Measurements from ENCODE around the gene RNF208. TPM values are rescaled to one million over a fixed set of nuclear protein-coding genes. Genes with fewer than 3 reads are reported as not detected.

Gene RNF208
- total and polyA plus RNA-seq, 2 donors (not counting 3 experiments of a cell fraction or from before 2014, with no cell fraction given) = 1.3 to 4.8 TPM

DNA sequence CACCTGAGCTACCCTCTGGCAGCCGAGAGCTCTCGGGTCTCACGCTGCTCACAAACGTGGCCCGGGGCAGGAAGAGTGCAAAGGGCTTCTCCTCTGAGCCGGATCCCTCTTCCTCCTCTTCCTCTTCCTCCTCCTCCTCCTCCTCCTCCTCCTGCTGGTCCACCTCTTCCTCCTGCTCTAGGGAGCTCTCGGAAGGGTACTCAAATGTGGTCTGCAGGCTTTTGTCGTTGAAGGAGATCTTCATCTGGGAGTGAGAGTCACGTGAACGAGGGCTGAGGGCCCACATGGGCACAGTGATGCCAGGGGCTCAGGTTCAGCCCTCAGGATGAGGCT is 29.6 kb downstream of the RNF208 start:
- ChIA-PET POLR2A (no interaction called here), CTCF (interaction anchor here (1.0 kb wide), 1 partner anchor 44 kb away, joined by 4 read pairs; no protein-coding TSS in a partner anchor)
- Histone ChIP-seq H4K20me1 (replicated peaks; ENCODE audit: control insufficient read depth, extremely low read depth, insufficient read depth, low read length) (no peaks in the 10 kb centered on the region), H2AFZ (ENCODE audit: low read depth, low read length) (no peak overlapping the region), H3K36me3 (ENCODE audit: control insufficient read depth in 2 of 2, extremely low read depth in 1 of 2, insufficient read depth in 2 of 2, low read length in 2 of 2) (peaks cover 0 to 14% of the 10 kb centered on the region in 2 experiments), H3K9me3 (replicated peaks; ENCODE audit: control insufficient read depth, insufficient read depth, low read length) (no peaks in the 10 kb centered on the region), H3K4me1 (ENCODE audit: control insufficient read depth, extremely low read depth, insufficient read depth, low read length) (peaks cover 13% of the 10 kb centered on the region), H3K27me3 (ENCODE audit: control insufficient read depth in 2 of 2, insufficient read depth in 2 of 2, low read length in 2 of 2) (no peaks in the 10 kb centered on the region), H3K4me3 (replicated peaks in 1 of 3; ENCODE audit: insufficient read depth in 1 of 3, low read depth in 1 of 3, low read length in 3 of 3) (no peak overlapping the region), H3K79me2 (ENCODE audit: control insufficient read depth, insufficient read depth, low read length) (peaks cover 19% of the 10 kb centered on the region), H3K9ac (replicated peaks; ENCODE audit: extremely low read depth, insufficient read depth, low read length) (no peak overlapping the region), H3K9me1 (replicated peaks; ENCODE audit: control insufficient read depth, extremely low read depth, insufficient read depth, low read length) (no peaks in the 10 kb centered on the region), H3K4me2 (ENCODE audit: insufficient read depth, low read length) (no peak overlapping the region), H3K27ac (ENCODE audit: insufficient read depth, low read depth, low read length) (no peak overlapping the region)
- intact Hi-C loops (cut with micrococcal nuclease) = no loop called here
- dilution Hi-C loops (cut with MboI; ENCODE audit: extremely low pct_ligation_motif_present, low sequenced_read_pairs) = no loop called here
- FAIRE-seq = no peak
- DNase-seq (ENCODE audit: low read depth, low spot score) = no peak
- no peak for TF ChIP-seq FOS (IDR thresholded peaks at IDR 0.05; ENCODE audit: borderline replicate concordance, insufficient read depth, low read length)
- TF ChIP-seq, protein P1, sequence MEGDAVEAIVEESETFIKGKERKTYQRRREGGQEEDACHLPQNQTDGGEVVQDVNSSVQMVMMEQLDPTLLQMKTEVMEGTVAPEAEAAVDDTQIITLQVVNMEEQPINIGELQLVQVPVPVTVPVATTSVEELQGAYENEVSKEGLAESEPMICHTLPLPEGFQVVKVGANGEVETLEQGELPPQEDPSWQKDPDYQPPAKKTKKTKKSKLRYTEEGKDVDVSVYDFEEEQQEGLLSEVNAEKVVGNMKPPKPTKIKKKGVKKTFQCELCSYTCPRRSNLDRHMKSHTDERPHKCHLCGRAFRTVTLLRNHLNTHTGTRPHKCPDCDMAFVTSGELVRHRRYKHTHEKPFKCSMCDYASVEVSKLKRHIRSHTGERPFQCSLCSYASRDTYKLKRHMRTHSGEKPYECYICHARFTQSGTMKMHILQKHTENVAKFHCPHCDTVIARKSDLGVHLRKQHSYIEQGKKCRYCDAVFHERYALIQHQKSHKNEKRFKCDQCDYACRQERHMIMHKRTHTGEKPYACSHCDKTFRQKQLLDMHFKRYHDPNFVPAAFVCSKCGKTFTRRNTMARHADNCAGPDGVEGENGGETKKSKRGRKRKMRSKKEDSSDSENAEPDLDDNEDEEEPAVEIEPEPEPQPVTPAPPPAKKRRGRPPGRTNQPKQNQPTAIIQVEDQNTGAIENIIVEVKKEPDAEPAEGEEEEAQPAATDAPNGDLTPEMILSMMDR (IDR thresholded peaks at IDR 0.05; ENCODE audit: extremely low read depth in 1 of 2, insufficient read depth in 1 of 2, low read depth in 1 of 2, low read length in 2 of 2) = no peak
- no peak for TF ChIP-seq POLR2A (IDR thresholded peaks at IDR 0.05; ENCODE audit: low read depth, low read length)
- TF ChIP-seq GATA2 (IDR thresholded peaks at IDR 0.05; ENCODE audit: insufficient read depth, insufficient read length, low read depth, low read length) = no peak
- TF ChIP-seq EZH2 (IDR thresholded peaks at IDR 0.05; ENCODE audit: borderline replicate concordance, low read depth, low read length, severe bottlenecking) = no peak
- TF ChIP-seq MYC (IDR thresholded peaks at IDR 0.05; ENCODE audit: low read depth, low read length) = no peak
- no peak for TF ChIP-seq JUN (IDR thresholded peaks at IDR 0.05; ENCODE audit: borderline replicate concordance, insufficient read depth, insufficient read length, low read depth)
- TF ChIP-seq, protein P2, sequence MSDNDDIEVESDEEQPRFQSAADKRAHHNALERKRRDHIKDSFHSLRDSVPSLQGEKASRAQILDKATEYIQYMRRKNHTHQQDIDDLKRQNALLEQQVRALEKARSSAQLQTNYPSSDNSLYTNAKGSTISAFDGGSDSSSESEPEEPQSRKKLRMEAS (IDR thresholded peaks at IDR 0.05; ENCODE audit: insufficient read depth, insufficient read length) = no peak
- no peak for TF ChIP-seq POLR2AphosphoS5 (IDR thresholded peaks at IDR 0.05; ENCODE audit: insufficient read depth, low read depth, low read length)
- BruUV-seq (replicated peaks) = no TSS peak

Data from endothelial cell of umbilical vein (primary cell).